Body of pancreas (tissue), 4 donors: Measurements from ENCODE around the gene VPS39. TPM values are rescaled to one million over a fixed set of nuclear protein-coding genes. Genes with fewer than 3 reads are reported as not detected.

Experiments used
- ATAC-seq: fragments of 150-250 bp; one replicate; pipeline ENCODE4 v1.9.1; 2016
- DNase-seq, 4 donors: peaks; one replicate each; pipeline ENCODE4 v3.0.0-alpha.2; 2019
- H3K27ac ChIP-seq, 4 donors: fragments of 200-600 bp; sonication (generic); 1 replicate in 3 of 4; 2 replicates in 1 of 4; pipeline versions ENCODE4 v1.5.1 to v1.6.1; 2016 to 2019; ENCODE audit warnings: mild to moderate bottlenecking in 1 of 4, mixed read lengths in 1 of 4, moderate library complexity in 1 of 4
- H3K27me3 ChIP-seq, 2 donors: fragments of 200-600 bp; sonication (generic); one replicate each; pipeline ENCODE4 v1.6.0; 2016; ENCODE audit warnings: mild to moderate bottlenecking in 1 of 2
- H3K36me3 ChIP-seq, 2 donors: fragments of 200-600 bp; sonication (generic); replicated peaks in 1 of 2; 2 replicates each; pipeline ENCODE4 v1.5.1; 2016; ENCODE audit warnings: low read depth in 2 of 2; ENCODE audit not compliant: insufficient read depth in 1 of 2
- H3K4me1 ChIP-seq: fragments of 200-600 bp; sonication (generic); one replicate; pipeline ENCODE4 v1.6.0; 2016
- H3K4me3 ChIP-seq, 2 donors: fragments of 200-600 bp; sonication (generic); 1 replicate in 1 of 2; 2 replicates in 1 of 2; pipeline ENCODE4 v1.5.1; 2016 to 2019
- H3K9me3 ChIP-seq, 3 donors: fragments of 200-600 bp; sonication (generic); 1 replicate in 2 of 3; 2 replicates in 1 of 3; pipeline ENCODE4 v1.5.1; 2016
- POLR2A ChIP-seq, 3 donors: fragments of 450-650 bp; IDR thresholded peaks; one replicate each; pipeline ENCODE4 v1.6.1; 2016; ENCODE audit warnings: antibody characterized with exemption in 3 of 3, mild to moderate bottlenecking in 2 of 3
- WGBS, 2 donors: methylation state at CpG; one replicate each; pipeline ENCODE4 v1.1.5; 2017; 5-methylcytosine and 5-hydroxymethylcytosine counted together
- intact Hi-C: fragments of 100-400 bp; cut with DNase I; formaldehyde crosslinking; loops from one replicate; pipeline ENCODE4 v1.15.1; 2023
- microRNA counts, 2 donors: library from miRNA; unstranded; fragments of <30 nt; microRNA quantifications; one replicate each; lab custom pipeline; 2017
- microRNA-seq, 2 donors: library from miRNA; unstranded; fragments of <30 nt; microRNA quantifications; one replicate each; pipeline ENCODE4, GENCODE V29; 2016; ENCODE audit warnings: borderline number of aligned reads in 2 of 2, borderline replicate concordance in 2 of 2
- small RNA-seq: library from RNA; depleted of rRNA; stranded (forward); fragments of <200 nt; gene quantifications from one replicate; pipeline ENCODE3, GENCODE V24; 2016
- total RNA-seq, 2 donors: library from RNA; depleted of rRNA; stranded (reverse); fragments of >200 nt; gene quantifications; one replicate each; pipeline ENCODE4 v1.1.0, GENCODE V29; 2016
- TF ChIP-seq, protein P1 (sequence below), 7 experiments: fragments of 450-650 bp in 4 of 7; fragments of 200-600 bp in 3 of 7; sonication (generic) in 3 of 7; IDR thresholded peaks; one replicate each; pipeline ENCODE4 v1.5.1; 2016 to 2019; ENCODE audit warnings: antibody characterized with exemption in 7 of 7

The VPS39 gene
- total RNA-seq, 2 donors from 2014 or later: 48.5 to 133 TPM

DNA sequence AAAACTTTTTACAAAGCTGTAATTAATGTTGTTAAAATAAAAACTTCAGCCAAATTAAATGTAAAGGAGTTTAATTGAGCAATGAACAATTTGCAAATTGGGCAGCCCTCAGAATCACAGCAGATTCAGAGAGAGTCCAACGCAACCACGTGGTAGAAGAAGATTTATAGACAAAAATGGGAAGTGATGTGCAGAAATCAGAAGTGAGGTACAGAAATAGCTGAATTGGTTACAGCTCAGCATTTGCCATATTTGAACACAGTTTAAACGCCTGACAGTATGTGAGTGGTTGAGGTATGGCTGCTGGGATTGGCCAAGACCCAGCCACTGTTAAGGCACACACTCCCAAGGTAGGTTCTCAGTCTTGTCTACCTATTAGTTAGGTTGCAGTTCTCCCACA lies 99.3 kb downstream of the VPS39 start:
- H3K9me3 ChIP-seq: no peaks in the 10 kb centered on the region
- WGBS, 2 donors: 66 to 81% methylated on average over 3 of the region's 3 CpGs
- no peak for ATAC-seq

More for the DNA sequence above, 99.3 kb downstream of the VPS39 start:
- no peak for DNase-seq
- no peak overlapping the region for H3K4me3 ChIP-seq
- TF ChIP-seq POLR2A (IDR thresholded peaks at IDR 0.05): no peak
- TF ChIP-seq, protein P1, sequence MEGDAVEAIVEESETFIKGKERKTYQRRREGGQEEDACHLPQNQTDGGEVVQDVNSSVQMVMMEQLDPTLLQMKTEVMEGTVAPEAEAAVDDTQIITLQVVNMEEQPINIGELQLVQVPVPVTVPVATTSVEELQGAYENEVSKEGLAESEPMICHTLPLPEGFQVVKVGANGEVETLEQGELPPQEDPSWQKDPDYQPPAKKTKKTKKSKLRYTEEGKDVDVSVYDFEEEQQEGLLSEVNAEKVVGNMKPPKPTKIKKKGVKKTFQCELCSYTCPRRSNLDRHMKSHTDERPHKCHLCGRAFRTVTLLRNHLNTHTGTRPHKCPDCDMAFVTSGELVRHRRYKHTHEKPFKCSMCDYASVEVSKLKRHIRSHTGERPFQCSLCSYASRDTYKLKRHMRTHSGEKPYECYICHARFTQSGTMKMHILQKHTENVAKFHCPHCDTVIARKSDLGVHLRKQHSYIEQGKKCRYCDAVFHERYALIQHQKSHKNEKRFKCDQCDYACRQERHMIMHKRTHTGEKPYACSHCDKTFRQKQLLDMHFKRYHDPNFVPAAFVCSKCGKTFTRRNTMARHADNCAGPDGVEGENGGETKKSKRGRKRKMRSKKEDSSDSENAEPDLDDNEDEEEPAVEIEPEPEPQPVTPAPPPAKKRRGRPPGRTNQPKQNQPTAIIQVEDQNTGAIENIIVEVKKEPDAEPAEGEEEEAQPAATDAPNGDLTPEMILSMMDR (IDR thresholded peaks at IDR 0.05): no peak
- intact Hi-C loops: no loop called here
- no peak overlapping the region for H3K27ac ChIP-seq
- H3K36me3 ChIP-seq: no peaks in the 10 kb centered on the region
- H3K4me1 ChIP-seq: peaks cover 5% of the 10 kb centered on the region
- H3K27me3 ChIP-seq: no peaks in the 10 kb centered on the region

MicroRNAs within 50 kb of the gene (microRNA counts, 767-probe panel; counts per million panel counts)
- 0 to 736 counts per million in 2 donors for microRNA hsa-miR-627 (lab: Ali Mortazavi, UCI)

Small RNAs within 50 kb of the gene (microRNA-seq; reads per million reads assigned to microRNA genes)
- 8.5 to 13.5 reads per million in 2 donors for gene MIR627

Small RNAs within 50 kb of the gene (small RNA-seq; reads per million reads assigned to genes)
- gene MIR627: not detected

Other genes starting within 250 kb of the VPS39 start
- 10 to 100 TPM; 13.8 to 16.9 TPM for gene EHD4, start 235.7 kb downstream of the VPS39 start, total RNA-seq
- gene PLA2G4E, start 187.3 kb downstream of the VPS39 start, total RNA-seq: not detected
- gene PLA2G4D, start 113.7 kb downstream of the VPS39 start, total RNA-seq: not detected
- 1 to 10 TPM; 1.6 to 2.0 TPM for gene PLA2G4F, start 51.7 kb downstream of the VPS39 start, total RNA-seq
- 10 to 100 TPM; 11.9 to 21.1 TPM for gene GANC, start 64.9 kb upstream of the VPS39 start, total RNA-seq
- 10 to 100 TPM; 31.4 to 36.6 TPM for gene TMEM87A, start 65.1 kb upstream of the VPS39 start, total RNA-seq
- 1 to 10 TPM; 6.3 to 9.6 TPM for gene CAPN3, start 151.2 kb upstream of the VPS39 start, total RNA-seq